BLaER1 treated with 17β-estradiol and CSF1 and Interleukin-3, amounts not matched to agents 10 nM and 100 nM (cell line): Measurements from ENCODE around the gene SCN1B.

ENCODE experiments used
- H3K27ac ChIP-seq, 11 experiments: shearing (Covaris generic); formaldehyde crosslinking; 2 replicates each; pipeline ENCODE4 v1.8.1; 2022
- H3K27me3 ChIP-seq, 11 experiments: shearing (Covaris generic); formaldehyde crosslinking; 2 replicates each; pipeline ENCODE4 v1.8.1; 2022
- H3K36me3 ChIP-seq, 11 experiments: shearing (Covaris generic); formaldehyde crosslinking; 2 replicates each; pipeline ENCODE4 v1.8.1; 2022
- H3K4me1 ChIP-seq, 10 experiments: shearing (Covaris generic); formaldehyde crosslinking; 2 replicates each; pipeline ENCODE4 v1.8.1; 2022
- H3K4me2 ChIP-seq, 11 experiments: shearing (Covaris generic); formaldehyde crosslinking; 2 replicates each; pipeline ENCODE4 v1.8.1; 2022
- H3K4me3 ChIP-seq, 10 experiments: shearing (Covaris generic); formaldehyde crosslinking; 2 replicates each; pipeline ENCODE4 v1.8.1; 2022
- H3K9ac ChIP-seq, 11 experiments: shearing (Covaris generic); formaldehyde crosslinking; 2 replicates each; pipeline ENCODE4 v1.8.1; 2022
- H3K9me3 ChIP-seq, 11 experiments: shearing (Covaris generic); formaldehyde crosslinking; replicated peaks in 1 of 11; 2 replicates each; pipeline ENCODE4 v1.8.1; 2022
- H4K20me1 ChIP-seq, 11 experiments: shearing (Covaris generic); formaldehyde crosslinking; 2 replicates each; pipeline ENCODE4 v1.8.1; 2022
- Cebpa-rat ChIP-seq, 11 experiments: shearing (Covaris generic); IDR thresholded peaks; 2 replicates each; pipeline ENCODE4 v1.8.1; 2022

The SCN1B gene

GRCh38 chr19:35060160-35060855 is 30.0 kb downstream of the SCN1B start:
- Histone ChIP-seq H3K9ac (no peak overlapping the region), H3K4me1 (peaks cover 0 to 13% (median 6%) of the 10 kb centered on the region in 10 experiments; a peak in 15 of 20 replicates)

GRCh38 chr19:35061583-35062373 is 31.5 kb downstream of the SCN1B start:
- Histone ChIP-seq H3K4me1 (peaks cover 0 to 12% (median 4%) of the 10 kb centered on the region in 10 experiments; a peak in 7 of 20 replicates), H3K36me3 (no peaks in the 10 kb centered on the region), H3K27me3 (no peaks in the 10 kb centered on the region), H3K27ac (no peak overlapping the region), H4K20me1 (no peaks in the 10 kb centered on the region), H3K4me2 (no peak overlapping the region), H3K4me3 (no peak overlapping the region), H3K9me3 (peaks cover 0 to 5% (median 0%) of the 10 kb centered on the region in 11 experiments; a peak in 3 of 22 replicates), H3K9ac (no peak overlapping the region)
- no peak for TF ChIP-seq Cebpa-rat (IDR thresholded peaks at IDR 0.05)

More at GRCh38 chr19:35060160-35060855, 30.0 kb downstream of the SCN1B start:
- no peaks in the 10 kb centered on the region for H3K9me3 ChIP-seq
- no peaks in the 10 kb centered on the region for H3K36me3 ChIP-seq
- H3K4me2 ChIP-seq, result no peak overlapping the region
- TF ChIP-seq Cebpa-rat (IDR thresholded peaks at IDR 0.05), result no peak
- no peak overlapping the region for H3K27ac ChIP-seq
- no peaks in the 10 kb centered on the region for H4K20me1 ChIP-seq
- H3K4me3 ChIP-seq, result no peak overlapping the region
- H3K27me3 ChIP-seq, result no peaks in the 10 kb centered on the region

- no peak overlapping the region for H3K4me3 ChIP-seq
- TF ChIP-seq Cebpa-rat (IDR thresholded peaks at IDR 0.05), result no peak
Measured at GRCh38 chr19:35062942-35063341, 32.7 kb downstream of the SCN1B start.

GRCh38 chr19:35063940-35064818 is 33.9 kb downstream of the SCN1B start:
- no peak overlapping the region for H3K4me2 ChIP-seq
- H3K9me3 ChIP-seq, result peaks cover 0 to 6% (median 0%) of the 10 kb centered on the region in 11 experiments; a peak in 3 of 22 replicates
- H3K27me3 ChIP-seq, result no peaks in the 10 kb centered on the region
- no peak overlapping the region for H3K9ac ChIP-seq
- H3K27ac ChIP-seq, result no peak overlapping the region
- no peaks in the 10 kb centered on the region for H4K20me1 ChIP-seq
- no peak overlapping the region for H3K4me3 ChIP-seq
- H3K4me1 ChIP-seq, result peaks cover 0 to 28% (median 10%) of the 10 kb centered on the region in 10 experiments; a peak in 10 of 20 replicates
- no peaks in the 10 kb centered on the region for H3K36me3 ChIP-seq
- no peak for TF ChIP-seq Cebpa-rat (IDR thresholded peaks at IDR 0.05)

More at GRCh38 chr19:35062942-35063341, 32.7 kb downstream of the SCN1B start:
- Histone ChIP-seq H4K20me1 (no peaks in the 10 kb centered on the region), H3K27ac (no peak overlapping the region), H3K27me3 (no peaks in the 10 kb centered on the region), H3K9me3 (peaks cover 0 to 6% (median 0%) of the 10 kb centered on the region in 11 experiments; a peak in 3 of 22 replicates), H3K4me2 (no peak overlapping the region), H3K36me3 (no peaks in the 10 kb centered on the region), H3K4me1 (peaks cover 0 to 21% (median 10%) of the 10 kb centered on the region in 10 experiments; a peak in 10 of 20 replicates), H3K9ac (no peak overlapping the region)

GRCh38 chr19:35065574-35065973 is 35.3 kb downstream of the SCN1B start:
- H3K36me3 ChIP-seq, result no peaks in the 10 kb centered on the region
- H3K9me3 ChIP-seq, result peaks cover 3 to 12% (median 6%) of the 10 kb centered on the region in 11 experiments; a peak in 20 of 22 replicates
- peaks cover 0 to 35% (median 12%) of the 10 kb centered on the region in 10 experiments; a peak in 11 of 20 replicates for H3K4me1 ChIP-seq
- no peaks in the 10 kb centered on the region for H3K27me3 ChIP-seq
- no peak overlapping the region for H3K4me3 ChIP-seq
- H3K27ac ChIP-seq, result peak overlapping the region in 8 of 11 experiments; percentile 51 to 77 (median 64); a peak in 10 of 22 replicates
- H3K9ac ChIP-seq, result peak overlapping the region in 1 of 11 experiments; percentile 13; a peak in 1 of 22 replicates
- no peaks in the 10 kb centered on the region for H4K20me1 ChIP-seq
- TF ChIP-seq Cebpa-rat (IDR thresholded peaks at IDR 0.05), result no peak
- peak overlapping the region in 1 of 11 experiments; percentile 10; a peak in 1 of 22 replicates for H3K4me2 ChIP-seq

- peak overlapping the region in 9 of 11 experiments; percentile 36 to 77 (median 62); a peak in 17 of 22 replicates for H3K27ac ChIP-seq
- no peaks in the 10 kb centered on the region for H3K36me3 ChIP-seq
- no peak overlapping the region for H3K4me3 ChIP-seq
- H3K9me3 ChIP-seq, result peaks cover 5 to 15% (median 9%) of the 10 kb centered on the region in 11 experiments; a peak in 20 of 22 replicates
- TF ChIP-seq Cebpa-rat (IDR thresholded peaks at IDR 0.05), result no peak
- H3K27me3 ChIP-seq, result no peaks in the 10 kb centered on the region
- H3K4me1 ChIP-seq, result peaks cover 0 to 35% (median 12%) of the 10 kb centered on the region in 10 experiments; a peak in 11 of 20 replicates
- H3K9ac ChIP-seq, result peak overlapping the region in 7 of 11 experiments; percentile 4 to 40 (median 15); a peak in 6 of 22 replicates
- peak overlapping the region in 4 of 11 experiments; percentile 10 to 50 (median 28); a peak in 5 of 22 replicates for H3K4me2 ChIP-seq
- no peaks in the 10 kb centered on the region for H4K20me1 ChIP-seq
Measured at GRCh38 chr19:35066121-35066520, 35.9 kb downstream of the SCN1B start.

GRCh38 chr19:35066691-35067563 is 36.7 kb downstream of the SCN1B start:
- Histone ChIP-seq H3K27me3 (no peaks in the 10 kb centered on the region), H3K36me3 (no peaks in the 10 kb centered on the region), H3K4me1 (peaks cover 0 to 35% (median 12%) of the 10 kb centered on the region in 10 experiments; a peak in 12 of 20 replicates), H3K4me2 (peak overlapping the region in 10 of 11 experiments; percentile 13 to 63 (median 34); a peak in 14 of 22 replicates), H4K20me1 (no peaks in the 10 kb centered on the region), H3K27ac (peak overlapping the region in 10 of 11 experiments; percentile 20 to 77 (median 62); a peak in 17 of 22 replicates), H3K9me3 (peaks cover 5 to 15% (median 9%) of the 10 kb centered on the region in 11 experiments; a peak in 20 of 22 replicates), H3K9ac (peak overlapping the region in 7 of 11 experiments; percentile 19 to 49 (median 29); a peak in 7 of 22 replicates), H3K4me3 (peak overlapping the region in 1 of 10 experiments; percentile 4; a peak in 3 of 20 replicates)
- peak in 3 of 11 experiments; percentile 11 to 45 (median 32); a peak in 3 of 22 replicates for TF ChIP-seq Cebpa-rat (IDR thresholded peaks at IDR 0.05)
